ENCODE results near the gene FGF19.

The FGF19 gene

GRCh38 chr11:69729252-69729651 lies 25.4 kb upstream of the FGF19 start:
- no peaks in the 10 kb centered on the region for H3K4me1 Mint-ChIP-seq
- H3K9me3 Mint-ChIP-seq, result peaks cover 7 to 13% of the 10 kb centered on the region in 2 donors
- no peak overlapping the region for H3K4me3 Mint-ChIP-seq
- peaks cover 77% of the 10 kb centered on the region for H3K27me3 Mint-ChIP-seq
- DNase-seq (no peak), ATAC-seq (no peak)
- H3K27ac Mint-ChIP-seq, result no peak overlapping the region

GRCh38 chr11:69727266-69727665 lies 23.4 kb upstream of the FGF19 start:
- peaks cover 87% of the 10 kb centered on the region for H3K27me3 Mint-ChIP-seq
- no peak overlapping the region for H3K27ac Mint-ChIP-seq
- H3K4me1 Mint-ChIP-seq, result no peaks in the 10 kb centered on the region
- no peak for ATAC-seq
- no peak for DNase-seq
- no peak overlapping the region for H3K4me3 Mint-ChIP-seq
- H3K9me3 Mint-ChIP-seq, result no peaks in the 10 kb centered on the region

GRCh38 chr11:69726481-69726880 lies 22.7 kb upstream of the FGF19 start:
- Mint-ChIP-seq H3K27me3 (peaks cover 87% of the 10 kb centered on the region), H3K4me1 (no peaks in the 10 kb centered on the region), H3K4me3 (no peak overlapping the region), H3K27ac (no peak overlapping the region), H3K9me3 (no peaks in the 10 kb centered on the region)
- ATAC-seq (no peak), DNase-seq (no peak)

GRCh38 chr11:69726019-69726418 lies 22.2 kb upstream of the FGF19 start:
- Mint-ChIP-seq H3K27ac (no peak overlapping the region), H3K9me3 (no peaks in the 10 kb centered on the region), H3K27me3 (peaks cover 87% of the 10 kb centered on the region)

GRCh38 chr11:69721745-69722144 lies 17.9 kb upstream of the FGF19 start:
- ATAC-seq, result no peak
- peaks cover 81% of the 10 kb centered on the region for H3K27me3 Mint-ChIP-seq

More at GRCh38 chr11:69726019-69726418, 22.2 kb upstream of the FGF19 start:
- no peaks in the 10 kb centered on the region for H3K4me1 Mint-ChIP-seq
- H3K4me3 Mint-ChIP-seq, result no peak overlapping the region
- no peak for ATAC-seq
- DNase-seq, result no peak

GRCh38 chr11:69721106-69721505 lies 17.3 kb upstream of the FGF19 start:
- no peak for ATAC-seq

More at GRCh38 chr11:69721745-69722144, 17.9 kb upstream of the FGF19 start:
- H3K4me3 Mint-ChIP-seq, result no peak overlapping the region
- H3K27ac Mint-ChIP-seq, result no peak overlapping the region
- H3K9me3 Mint-ChIP-seq, result no peaks in the 10 kb centered on the region
- no peak for DNase-seq
- H3K4me1 Mint-ChIP-seq, result no peaks in the 10 kb centered on the region

GRCh38 chr11:69718912-69719311 lies 15.1 kb upstream of the FGF19 start:
- Mint-ChIP-seq H3K27me3 (peaks cover 62% of the 10 kb centered on the region), H3K9me3 (no peaks in the 10 kb centered on the region), H3K4me3 (no peak overlapping the region), H3K27ac (no peak overlapping the region), H3K4me1 (no peaks in the 10 kb centered on the region)
- DNase-seq, result no peak
- no peak for ATAC-seq

More at GRCh38 chr11:69721106-69721505, 17.3 kb upstream of the FGF19 start:
- DNase-seq, result no peak
- Mint-ChIP-seq H3K4me1 (no peaks in the 10 kb centered on the region), H3K27ac (no peak overlapping the region), H3K4me3 (no peak overlapping the region), H3K9me3 (no peaks in the 10 kb centered on the region), H3K27me3 (peaks cover 74% of the 10 kb centered on the region)

GRCh38 chr11:69718147-69718546 lies 14.3 kb upstream of the FGF19 start:
- Mint-ChIP-seq H3K4me3 (no peak overlapping the region), H3K27me3 (peaks cover 56% of the 10 kb centered on the region), H3K4me1 (no peaks in the 10 kb centered on the region), H3K9me3 (no peaks in the 10 kb centered on the region), H3K27ac (no peak overlapping the region)
- peak; percentile 19 to 26 for DNase-seq
- peak; percentile 57 for ATAC-seq

- DNase-seq (no peak), ATAC-seq (no peak)
- no peak overlapping the region for H3K27ac Mint-ChIP-seq
- peaks cover 4% of the 10 kb centered on the region for H3K4me1 Mint-ChIP-seq
- peaks cover 54% of the 10 kb centered on the region for H3K27me3 Mint-ChIP-seq
- H3K9me3 Mint-ChIP-seq, result no peaks in the 10 kb centered on the region
- H3K4me3 Mint-ChIP-seq, result no peak overlapping the region
These were observed 13.3 kb upstream of the FGF19 start for GRCh38 chr11:69716891-69717747.

- H3K4me1 Mint-ChIP-seq, result peaks cover 12% of the 10 kb centered on the region
- H3K4me3 Mint-ChIP-seq, result no peak overlapping the region
- no peak overlapping the region for H3K27ac Mint-ChIP-seq
- no peak for DNase-seq
- no peak for ATAC-seq
- no peaks in the 10 kb centered on the region for H3K9me3 Mint-ChIP-seq
- peaks cover 53% of the 10 kb centered on the region for H3K27me3 Mint-ChIP-seq
These were observed 12.3 kb upstream of the FGF19 start for GRCh38 chr11:69716099-69716498.

- no peak for ATAC-seq
These were observed 11.6 kb upstream of the FGF19 start for GRCh38 chr11:69715446-69715845.

GRCh38 chr11:69711822-69712801 lies 8.3 kb upstream of the FGF19 start:
- Mint-ChIP-seq H3K4me3 (peak overlapping the region; percentile 58 to 59), H3K27ac (peak overlapping the region in 1 of 2 donors; percentile 86), H3K9me3 (no peaks in the 10 kb centered on the region), H3K4me1 (peaks cover 12% of the 10 kb centered on the region), H3K27me3 (peaks cover 39% of the 10 kb centered on the region)
- peak; percentile 86 for ATAC-seq
- peak in 1 of 2 donors; percentile 41 for DNase-seq

More at GRCh38 chr11:69715446-69715845, 11.6 kb upstream of the FGF19 start:
- Mint-ChIP-seq H3K9me3 (no peaks in the 10 kb centered on the region), H3K27me3 (peaks cover 54% of the 10 kb centered on the region), H3K27ac (no peak overlapping the region), H3K4me1 (peaks cover 12% of the 10 kb centered on the region), H3K4me3 (no peak overlapping the region)
- DNase-seq, result no peak

- Mint-ChIP-seq H3K9me3 (no peaks in the 10 kb centered on the region), H3K4me1 (peaks cover 29% of the 10 kb centered on the region), H3K27ac (no peak overlapping the region), H3K4me3 (no peak overlapping the region), H3K27me3 (peaks cover 70% of the 10 kb centered on the region)
- ATAC-seq, result no peak
- DNase-seq, result no peak
These were observed 5.0 kb upstream of the FGF19 start for GRCh38 chr11:69708736-69709401.

- peaks cover 34% of the 10 kb centered on the region for H3K4me1 Mint-ChIP-seq
- no peaks in the 10 kb centered on the region for H3K9me3 Mint-ChIP-seq
- no peak overlapping the region for H3K27ac Mint-ChIP-seq
- H3K4me3 Mint-ChIP-seq, result peak overlapping the region in 1 of 2 donors; percentile 36
- ATAC-seq, result no peak
- DNase-seq, result no peak
- peaks cover 77% of the 10 kb centered on the region for H3K27me3 Mint-ChIP-seq
These were observed 3.4 kb upstream of the FGF19 start for GRCh38 chr11:69707176-69707575.
